Stimulated activated CD8-positive, alpha-beta memory T cell treated with anti-CD3 and anti-CD28 coated beads, Interleukin-15, amount 100 ng/mL, for 1 hour (primary cell): ENCODE data around the gene ADGRV1.

Source experiments
- DNase-seq: peaks from one replicate; pipeline ENCODE4 v3.0.0-alpha.2; 2020; ENCODE audit warnings: low read depth

ADGRV1 gene

GRCh38 chr5:90558344-90559192 lies at the start of gene ADGRV1:
ADGRV1 (plus strand) TSS chr5:90558797; CDS start chr5:90558896, 99 bp downstream.
- DNase-seq: no peak

- no peak for DNase-seq
Observed at GRCh38 chr5:90510438-90510837, 48.2 kb upstream of the ADGRV1 start.

- no peak for DNase-seq
Observed at GRCh38 chr5:90514520-90514919, 44.1 kb upstream of the ADGRV1 start.

- no peak for DNase-seq
Observed at GRCh38 chr5:90518661-90519060, 39.9 kb upstream of the ADGRV1 start.

GRCh38 chr5:90519081-90519480 lies 39.5 kb upstream of the ADGRV1 start:
- DNase-seq: no peak

- no peak for DNase-seq
Observed at GRCh38 chr5:90528601-90529193, 29.9 kb upstream of the ADGRV1 start.

GRCh38 chr5:90529194-90529938 lies 29.2 kb upstream of the ADGRV1 start, which contains the start of gene LYSMD3:
LYSMD3 (minus strand) TSS chr5:90529584; CDS start chr5:90525289, 4,295 bp downstream.
- DNase-seq: peak; percentile 97

GRCh38 chr5:90529939-90530677 lies 28.5 kb upstream of the ADGRV1 start:
- DNase-seq: peak; percentile 22

- no peak for DNase-seq
Observed at GRCh38 chr5:90530736-90531487, 27.7 kb upstream of the ADGRV1 start.

GRCh38 chr5:90533794-90534193 lies 24.8 kb upstream of the ADGRV1 start:
- no peak for DNase-seq

- no peak for DNase-seq
Observed at GRCh38 chr5:90534922-90535321, 23.7 kb upstream of the ADGRV1 start.

- no peak for DNase-seq
Observed at GRCh38 chr5:90542827-90543519, 15.6 kb upstream of the ADGRV1 start.

GRCh38 chr5:90545511-90545910 lies 13.1 kb upstream of the ADGRV1 start:
- DNase-seq: no peak

- no peak for DNase-seq
Observed at GRCh38 chr5:90546216-90546837, 12.3 kb upstream of the ADGRV1 start.

- DNase-seq: no peak
Observed at GRCh38 chr5:90547072-90547536, 11.5 kb upstream of the ADGRV1 start.

GRCh38 chr5:90548069-90548593 lies 10.5 kb upstream of the ADGRV1 start:
- no peak for DNase-seq

- DNase-seq: no peak
Observed at GRCh38 chr5:90549223-90549622, 9.4 kb upstream of the ADGRV1 start.

GRCh38 chr5:90549729-90550275 lies 8.8 kb upstream of the ADGRV1 start:
- DNase-seq: no peak

- no peak for DNase-seq
Observed at GRCh38 chr5:90550963-90551362, 7.6 kb upstream of the ADGRV1 start.
